ENCODE results near the gene DLAT. TPM values are rescaled to one million over a fixed set of nuclear protein-coding genes. Genes with fewer than 3 reads are reported as not detected.
"Not testable (repeated sequence)": the region's sequence is repeated elsewhere in the genome, so short reads cannot be mapped to it uniquely, and the experiment has no call there.

DLAT gene
- total and polyA plus RNA-seq, 11 donors = 48.7 to 179 (median 157) TPM

GRCh38 chr11:112002491-112003216 is 22.6 kb upstream of the DLAT start:
- peaks cover 0 to 75% (median 16%) of the 10 kb centered on the region in 9 donors for H3K36me3 ChIP-seq
- H3K4me3 ChIP-seq = no peak overlapping the region
- peak overlapping the region; percentile 30 to 86 (median 67) for H3K27ac ChIP-seq
- H3K4me1 ChIP-seq = peaks cover 0 to 12% (median 0%) of the 10 kb centered on the region in 12 donors
- intact Hi-C loops (cut with DNase I) = no loop called here
- WGBS, 4 donors = 47 to 68% (median 52%) methylated on average over 6 of the region's 6 CpGs
- no peaks in the 10 kb centered on the region for H3K27me3 ChIP-seq
- DNase-seq (no peak), ATAC-seq (peak; percentile 86 to 94 (median 92))
- no peak for TF ChIP-seq CTCF (IDR thresholded peaks at IDR 0.05)
- no peak for TF ChIP-seq POLR2A (IDR thresholded peaks at IDR 0.05)
- no peaks in the 10 kb centered on the region for H3K9me3 ChIP-seq

GRCh38 chr11:112004389-112004788 is 20.8 kb upstream of the DLAT start:
- no peak for DNase-seq
- Histone ChIP-seq H3K4me1 (peaks cover 0 to 12% (median 0%) of the 10 kb centered on the region in 12 donors), H3K27me3 (no peaks in the 10 kb centered on the region), H3K4me3 (no peak overlapping the region), H3K27ac (peak overlapping the region in 4 of 12 donors; percentile 1 to 33 (median 12)), H3K36me3 (peaks cover 0 to 57% (median 4%) of the 10 kb centered on the region in 9 donors), H3K9me3 (no peaks in the 10 kb centered on the region)
- ATAC-seq = peak in 2 of 4 donors; percentile 52 to 64
- no peak for TF ChIP-seq POLR2A (IDR thresholded peaks at IDR 0.05)
- TF ChIP-seq CTCF (IDR thresholded peaks at IDR 0.05) = peak in 10 of 12 donors; percentile 21 to 61 (median 30)
- 57 to 66% (median 64%) methylated on average over 4 of the region's 4 CpGs for WGBS, 4 donors
- intact Hi-C loops (cut with DNase I) = no loop called here

- Histone ChIP-seq H3K27me3 (no peaks in the 10 kb centered on the region), H3K4me3 (no peak overlapping the region), H3K4me1 (peaks cover 0 to 12% (median 0%) of the 10 kb centered on the region in 12 donors), H3K9me3 (peaks cover 0 to 6% (median 0%) of the 10 kb centered on the region in 12 donors), H3K27ac (no peak overlapping the region), H3K36me3 (peaks cover 0 to 46% (median 0%) of the 10 kb centered on the region in 9 donors)
- WGBS, 4 donors = 75 to 93% (median 84%) methylated on average over 11 of the region's 11 CpGs
- DNase-seq (no peak), ATAC-seq (no peak)
- intact Hi-C loops (cut with DNase I) = no loop called here
- TF ChIP-seq CTCF (IDR thresholded peaks at IDR 0.05) (no peak), POLR2A (IDR thresholded peaks at IDR 0.05) (no peak)
Measured at GRCh38 chr11:112005422-112006094, 19.6 kb upstream of the DLAT start.

GRCh38 chr11:112006095-112006441 is 19.1 kb upstream of the DLAT start:
- 82 to 92% (median 86%) methylated on average over 3 to 4 of the region's 4 CpGs for WGBS, 4 donors
- DNase-seq; H3K4me3 ChIP-seq; ATAC-seq; H3K27me3 ChIP-seq; intact Hi-C loops (cut with DNase I); H3K9me3 ChIP-seq: not testable (repeated sequence)
- Histone ChIP-seq H3K27ac (peak overlapping the region in 1 of 12 donors; percentile 3), H3K36me3 (peaks cover 0 to 41% (median 0%) of the 10 kb centered on the region in 9 donors), H3K4me1 (peaks cover 0 to 12% (median 0%) of the 10 kb centered on the region in 12 donors)

- H3K36me3 ChIP-seq; H3K4me3 ChIP-seq; DNase-seq; H3K27ac ChIP-seq; ATAC-seq; H3K27me3 ChIP-seq; intact Hi-C loops (cut with DNase I): not testable (repeated sequence)
- Histone ChIP-seq H3K4me1 (peaks cover 0 to 13% (median 2%) of the 10 kb centered on the region in 12 donors), H3K9me3 (peaks cover 0 to 13% (median 0%) of the 10 kb centered on the region in 12 donors)
- WGBS, 4 donors = 90 to 96% (median 91%) methylated on average over 5 of the region's 5 CpGs
Measured at GRCh38 chr11:112011451-112011850, 13.8 kb upstream of the DLAT start.

Data from heart left ventricle (tissue), 16 donors.